Ovary (tissue), 9 donors: ENCODE data around the gene TRIM51. TPM values are rescaled to one million over a fixed set of nuclear protein-coding genes. Genes with fewer than 3 reads are reported as not detected.

ENCODE experiments used
- DNase-seq, 5 donors: peaks; one replicate each; pipeline ENCODE4 v3.0.0-alpha.2; 2019 to 2020
- H3K27ac ChIP-seq, 2 donors: fragments of 200-600 bp; one replicate each; pipeline versions ENCODE4 v1.5.1 to v1.8.0; 2019 to 2022
- H3K27me3 ChIP-seq: fragments of 200-600 bp; one replicate; pipeline ENCODE4 v1.8.0; 2022
- H3K36me3 ChIP-seq: fragments of 200-600 bp; sonication (generic); one replicate; pipeline ENCODE4 v1.5.1; 2019
- H3K4me1 ChIP-seq: one replicate; pipeline ENCODE4 v1.8.1; 2013; ENCODE audit warnings: mild to moderate bottlenecking, moderate library complexity; ENCODE audit not compliant: insufficient read depth
- H3K4me3 ChIP-seq: fragments of 200-600 bp; sonication (generic); one replicate; pipeline ENCODE4 v1.5.1; 2017
- H3K9me3 ChIP-seq, 2 donors: fragments of 200-600 bp in 1 of 2; sonication (generic) in 1 of 2; one replicate each; pipeline versions ENCODE4 v1.5.1 to v1.8.1; 2013 to 2019; ENCODE audit warnings: mild to moderate bottlenecking in 1 of 2, moderate library complexity in 1 of 2
- EP300 ChIP-seq: sonication (generic); formaldehyde crosslinking; IDR thresholded peaks from one replicate; pipeline ENCODE4 v1.6.1; 2017; ENCODE audit warnings: antibody characterized with exemption
- POLR2A ChIP-seq: fragments of 450-650 bp; IDR thresholded peaks from one replicate; pipeline ENCODE4 v1.6.1; 2017; ENCODE audit warnings: antibody characterized with exemption, mild to moderate bottlenecking, moderate library complexity
- WGBS, 3 donors: extraction: QIAGEN DNeasy Blood & Tissue Kit in 1 of 3; methylation state at CpG; one replicate each; pipeline versions ENCODE4 v1.1.5 to v1.1.7; 2013 to 2017; 5-methylcytosine and 5-hydroxymethylcytosine counted together
- intact Hi-C, 4 donors: fragments of 100-400 bp; cut with DNase I; formaldehyde crosslinking; loops; one replicate each; pipeline versions ENCODE4 v1.11.0 to v1.15.1; 2022 to 2023
- polyA plus RNA-seq, 2 donors: library from polyadenylated mRNA; stranded (reverse); fragments of 200-250 nt in 1 of 2; fragments of 350-450 nt in 1 of 2; fragmentation: Illumina TruSeq in 1 of 2; extraction: RNeasy Lipid Tissue Mini Kit (QIAGEN cat#74804) in 1 of 2; gene quantifications; one replicate each; pipeline ENCODE4 v1.2.3, GENCODE V29; 2013 to 2014
- small RNA-seq: library from RNA; depleted of rRNA; stranded (forward); fragments of <200 nt; gene quantifications from one replicate; pipeline ENCODE3, GENCODE V24; 2016
- total RNA-seq, 7 donors: library from RNA; depleted of rRNA in 2 of 7; stranded (reverse); fragments of >200 nt in 2 of 7; fragmentation: NEBNext Ultra II Directional in 3 of 7; extraction: Animal tissue kit (Norgen Biotek cat#: 25700) in 3 of 7; gene quantifications; one replicate each; pipeline versions ENCODE4 v1.1.0 to v1.2.4, GENCODE V29; 2016 to 2023
- TF ChIP-seq, protein P1 (sequence below), 3 donors: fragments of 450-650 bp in 2 of 3; fragments of 200-600 bp in 1 of 3; IDR thresholded peaks; one replicate each; pipeline versions ENCODE4 v1.5.1 to v1.8.0; 2016 to 2022; ENCODE audit warnings: antibody characterized with exemption in 3 of 3, mild to moderate bottlenecking in 1 of 3
- donor health status: DM: no; HTN: no; CAD: no; lungs with moderate emphysema.
- donor health status: DM: no; HTN: no; CAD: no.
- donor health status: Bipolar disorder and iron deficiency.
- donor health status: DM: yes; HTN: yes; CAD: no.
- donor health status: DM: no; HTN: no; CAD: no.
- donor health status: DM: yes; HTN: yes; CAD: no.

The TRIM51 gene
- total and polyA plus RNA-seq, 9 donors, result not detected

DNA sequence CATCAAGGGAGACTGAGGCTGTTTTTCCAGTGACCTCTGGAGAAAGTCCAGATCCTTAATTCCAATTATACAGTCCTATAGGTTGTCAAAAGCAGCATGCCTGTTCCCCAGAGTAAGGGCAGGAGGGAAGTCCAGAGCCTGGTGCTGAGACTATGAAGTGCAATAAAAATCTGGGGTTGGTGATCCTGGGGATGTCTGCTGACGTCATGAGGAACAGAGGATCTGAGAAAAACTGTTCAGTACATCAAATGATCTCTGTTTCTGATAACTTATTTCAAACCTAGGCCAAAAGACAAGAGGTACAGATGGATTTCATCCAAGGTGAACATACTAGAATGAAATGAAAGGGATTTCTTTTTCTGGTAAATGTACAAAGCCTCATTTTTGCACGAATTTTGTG lies 19.2 kb downstream of the TRIM51 start:
- Histone ChIP-seq H3K4me1 (no peaks in the 10 kb centered on the region), H3K27ac (no peak overlapping the region), H3K9me3 (no peaks in the 10 kb centered on the region), H3K36me3 (no peaks in the 10 kb centered on the region), H3K27me3 (no peaks in the 10 kb centered on the region), H3K4me3 (no peak overlapping the region)
- DNase-seq, result no peak
- intact Hi-C loops, result no loop called here
- TF ChIP-seq, protein P1, sequence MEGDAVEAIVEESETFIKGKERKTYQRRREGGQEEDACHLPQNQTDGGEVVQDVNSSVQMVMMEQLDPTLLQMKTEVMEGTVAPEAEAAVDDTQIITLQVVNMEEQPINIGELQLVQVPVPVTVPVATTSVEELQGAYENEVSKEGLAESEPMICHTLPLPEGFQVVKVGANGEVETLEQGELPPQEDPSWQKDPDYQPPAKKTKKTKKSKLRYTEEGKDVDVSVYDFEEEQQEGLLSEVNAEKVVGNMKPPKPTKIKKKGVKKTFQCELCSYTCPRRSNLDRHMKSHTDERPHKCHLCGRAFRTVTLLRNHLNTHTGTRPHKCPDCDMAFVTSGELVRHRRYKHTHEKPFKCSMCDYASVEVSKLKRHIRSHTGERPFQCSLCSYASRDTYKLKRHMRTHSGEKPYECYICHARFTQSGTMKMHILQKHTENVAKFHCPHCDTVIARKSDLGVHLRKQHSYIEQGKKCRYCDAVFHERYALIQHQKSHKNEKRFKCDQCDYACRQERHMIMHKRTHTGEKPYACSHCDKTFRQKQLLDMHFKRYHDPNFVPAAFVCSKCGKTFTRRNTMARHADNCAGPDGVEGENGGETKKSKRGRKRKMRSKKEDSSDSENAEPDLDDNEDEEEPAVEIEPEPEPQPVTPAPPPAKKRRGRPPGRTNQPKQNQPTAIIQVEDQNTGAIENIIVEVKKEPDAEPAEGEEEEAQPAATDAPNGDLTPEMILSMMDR (IDR thresholded peaks at IDR 0.05), result no peak
- 18 to 26% (median 18%) methylated on average over 2 of the region's 2 CpGs for WGBS, 3 donors

DNA sequence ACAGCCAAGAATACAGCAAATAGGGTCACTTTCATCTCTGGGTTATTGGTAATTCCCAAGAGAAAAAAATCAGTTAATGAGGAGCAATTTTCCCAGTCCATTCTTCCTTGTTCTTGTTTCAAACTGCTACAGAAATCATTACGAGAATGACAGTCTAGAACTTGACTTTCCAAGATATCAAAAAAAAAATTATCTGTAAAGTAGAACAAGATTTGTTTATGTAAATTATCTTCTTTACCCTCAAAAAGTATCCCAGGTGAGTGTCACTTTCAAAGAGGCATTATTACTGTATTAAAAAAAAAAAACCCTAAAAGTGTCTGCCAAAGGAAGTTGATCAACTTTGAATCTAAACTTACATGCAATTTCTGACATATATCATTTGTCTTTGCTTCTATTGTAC lies 31.4 kb downstream of the TRIM51 start, which contains the start of gene OR5W2:
TSS of gene OR5W2 (minus strand) at position 101 of the 400 bp plus-strand sequence. CDS start at position 101, 0 bp downstream.
- TF ChIP-seq EP300, result no peak

DNA sequence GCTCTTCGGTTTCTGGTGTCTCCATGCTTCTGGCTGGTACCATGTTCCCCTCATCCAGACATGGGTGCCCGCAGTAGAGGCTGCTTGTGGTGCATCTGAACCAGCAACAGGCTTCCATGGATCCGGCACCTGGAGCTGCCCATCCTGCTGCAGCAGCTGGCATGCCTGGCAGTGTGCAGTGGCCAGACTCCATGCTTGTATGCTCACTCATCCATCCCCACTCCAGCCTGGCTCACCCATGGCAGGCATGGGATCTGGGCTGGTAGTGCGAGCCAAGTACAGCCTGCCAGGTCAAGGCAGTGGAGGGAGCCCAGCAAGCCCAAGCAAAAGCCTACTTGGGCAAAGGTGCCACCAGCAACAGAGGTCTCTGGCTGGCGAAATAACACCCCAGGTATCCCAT lies 37.4 kb downstream of the TRIM51 start:
- TF ChIP-seq, protein P1 (IDR thresholded peaks at IDR 0.05), result no peak
- TF ChIP-seq POLR2A (no peak), EP300 (no peak)
- no peaks in the 10 kb centered on the region for H3K9me3 ChIP-seq
- WGBS, 3 donors, result 75 to 80% (median 77%) methylated on average over 5 of the region's 5 CpGs
- no peaks in the 10 kb centered on the region for H3K27me3 ChIP-seq
- no peaks in the 10 kb centered on the region for H3K4me1 ChIP-seq
- H3K36me3 ChIP-seq, result no peaks in the 10 kb centered on the region
- DNase-seq, result no peak
- no peak overlapping the region for H3K27ac ChIP-seq
- no peak overlapping the region for H3K4me3 ChIP-seq
- intact Hi-C loops, result no loop called here

More for the DNA sequence above, 31.4 kb downstream of the TRIM51 start, which contains the start of gene OR5W2:
- H3K9me3 ChIP-seq, result no peaks in the 10 kb centered on the region
- no peak within 1 kb of the TSS for H3K27ac ChIP-seq
- no peaks in the 10 kb centered on the region for H3K27me3 ChIP-seq
- intact Hi-C loops, result no loop called here
- no peak for DNase-seq
- 28 to 72% (median 52%) methylated on average over 1 of the region's 1 CpG for WGBS, 3 donors
- H3K36me3 ChIP-seq, result no peaks in the 10 kb centered on the region
- no peak within 1 kb of the TSS for H3K4me3 ChIP-seq
- H3K4me1 ChIP-seq, result no peaks in the 10 kb centered on the region

DNA sequence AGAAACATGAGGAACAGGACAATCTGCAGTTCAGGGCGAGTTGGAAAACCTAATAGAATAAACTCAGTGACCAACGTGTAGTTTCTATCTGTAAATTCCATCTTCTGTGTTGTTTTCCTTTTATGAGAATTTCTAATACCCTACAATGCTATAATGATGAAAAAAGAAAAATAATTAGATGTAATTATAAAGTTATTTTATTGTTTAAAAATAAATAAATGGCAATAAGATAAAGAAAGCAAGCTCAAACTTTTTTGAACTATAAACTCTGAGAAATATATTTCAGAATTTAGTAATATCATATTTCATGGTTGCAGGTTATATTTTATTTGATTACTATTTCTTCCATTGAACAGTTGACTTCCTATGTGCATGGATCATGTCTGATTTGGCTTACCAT lies 53.2 kb downstream of the TRIM51 start, which contains the start of gene OR5I1:
TSS of gene OR5I1 (minus strand) at position 101 of the 400 bp plus-strand sequence. CDS start at position 101, 0 bp downstream.
- WGBS, 3 donors, result 58 to 66% (median 63%) methylated on average over 2 of the region's 2 CpGs
- DNase-seq, result no peak
- Histone ChIP-seq H3K27ac (no peak within 1 kb of the TSS), H3K9me3 (no peaks in the 10 kb centered on the region), H3K4me3 (no peak within 1 kb of the TSS), H3K36me3 (no peaks in the 10 kb centered on the region), H3K27me3 (no peaks in the 10 kb centered on the region), H3K4me1 (no peaks in the 10 kb centered on the region)
- intact Hi-C loops, result no loop called here
- TF ChIP-seq POLR2A, result no peak
- TF ChIP-seq, protein P1 (IDR thresholded peaks at IDR 0.05), result no peak
- no peak for TF ChIP-seq EP300

Small RNAs within 50 kb of the gene (small RNA-seq; reads per million reads assigned to genes)
- gene AC036111.3, result not detected

Other genes with a start within 250 kb of the TRIM51 start
- gene OR4P4, start 248.2 kb upstream of the TRIM51 start, total RNA-seq, result not detected
- not detected for gene OR4P4, start 248.2 kb upstream of the TRIM51 start, polyA plus RNA-seq
- not detected for gene OR4S2, start 235.0 kb upstream of the TRIM51 start, total RNA-seq
- gene OR4S2, start 235.0 kb upstream of the TRIM51 start, polyA plus RNA-seq, result not detected
- gene OR4C6, start 221.1 kb upstream of the TRIM51 start, total RNA-seq, result not detected
- not detected for gene OR4C6, start 221.1 kb upstream of the TRIM51 start, polyA plus RNA-seq
- gene OR5D13, start 109.9 kb upstream of the TRIM51 start, total RNA-seq, result not detected
- not detected for gene OR5D13, start 109.9 kb upstream of the TRIM51 start, polyA plus RNA-seq
- gene OR5D14, start 87.7 kb upstream of the TRIM51 start, total RNA-seq, result not detected
- not detected for gene OR5D14, start 87.7 kb upstream of the TRIM51 start, polyA plus RNA-seq
- gene OR5L1, start 71.9 kb upstream of the TRIM51 start, total RNA-seq, result not detected
- gene OR5L1, start 71.9 kb upstream of the TRIM51 start, polyA plus RNA-seq, result not detected
- not detected for gene OR5D18, start 63.7 kb upstream of the TRIM51 start, total RNA-seq
- gene OR5D18, start 63.7 kb upstream of the TRIM51 start, polyA plus RNA-seq, result not detected
- not detected for gene OR5L2, start 56.1 kb upstream of the TRIM51 start, total RNA-seq
- gene OR5L2, start 56.1 kb upstream of the TRIM51 start, polyA plus RNA-seq, result not detected
- not detected for gene OR5D16, start 44.5 kb upstream of the TRIM51 start, total RNA-seq
- not detected for gene OR5D16, start 44.5 kb upstream of the TRIM51 start, polyA plus RNA-seq
- not detected for gene OR5W2, start 31.3 kb downstream of the TRIM51 start, total RNA-seq
- not detected for gene OR5W2, start 31.3 kb downstream of the TRIM51 start, polyA plus RNA-seq
- not detected for gene OR5I1, start 53.1 kb downstream of the TRIM51 start, total RNA-seq
- not detected for gene OR5I1, start 53.1 kb downstream of the TRIM51 start, polyA plus RNA-seq
- not detected for gene OR10AG1, start 86.6 kb downstream of the TRIM51 start, total RNA-seq
- gene OR10AG1, start 86.6 kb downstream of the TRIM51 start, polyA plus RNA-seq, result not detected
- not detected for gene OR5F1, start 111.3 kb downstream of the TRIM51 start, total RNA-seq
- gene OR5F1, start 111.3 kb downstream of the TRIM51 start, polyA plus RNA-seq, result not detected
- gene OR5AS1, start 144.4 kb downstream of the TRIM51 start, total RNA-seq, result not detected
- not detected for gene OR5AS1, start 144.4 kb downstream of the TRIM51 start, polyA plus RNA-seq
- not detected for gene OR8I2, start 210.0 kb downstream of the TRIM51 start, total RNA-seq
- not detected for gene OR8I2, start 210.0 kb downstream of the TRIM51 start, polyA plus RNA-seq
- gene OR8H2, start 220.4 kb downstream of the TRIM51 start, total RNA-seq, result not detected
- not detected for gene OR8H2, start 220.4 kb downstream of the TRIM51 start, polyA plus RNA-seq
- gene OR8H3, start 239.1 kb downstream of the TRIM51 start, total RNA-seq, result not detected
- gene OR8H3, start 239.1 kb downstream of the TRIM51 start, polyA plus RNA-seq, result not detected